Transverse colon (tissue), 4 donors: ENCODE results near the gene HIRIP3. TPM values are rescaled to one million over a fixed set of nuclear protein-coding genes. Genes with fewer than 3 reads are reported as not detected.

Experiments used
- DNase-seq: peaks from one replicate; pipeline ENCODE4 v3.0.0-alpha.2; 2019
- H3K27ac ChIP-seq, 4 donors: fragments of 200-600 bp; sonication (generic); 2 replicates each; pipeline ENCODE4 v1.5.1; 2016 to 2018; ENCODE audit warnings: inconsistent platforms in 4 of 4
- H3K27me3 ChIP-seq: fragments of 200-600 bp; sonication (generic); 2 replicates; pipeline ENCODE4 v1.5.1; 2017; ENCODE audit warnings: inconsistent platforms
- H3K36me3 ChIP-seq, 4 donors: fragments of 200-600 bp; sonication (generic); 2 replicates each; pipeline ENCODE4 v1.5.1; 2017 to 2019; ENCODE audit warnings: inconsistent platforms in 4 of 4
- H3K4me1 ChIP-seq, 4 donors: fragments of 200-600 bp; sonication (generic); 2 replicates each; pipeline ENCODE4 v1.5.1; 2017 to 2020; ENCODE audit warnings: inconsistent platforms in 4 of 4
- H3K4me3 ChIP-seq, 4 donors: fragments of 200-600 bp; sonication (generic); 1 replicate in 1 of 4; 2 replicates in 3 of 4; pipeline versions ENCODE4 v1.5.1 to v1.6.1; 2017 to 2019; ENCODE audit warnings: inconsistent platforms in 4 of 4
- H3K9me3 ChIP-seq, 2 donors: fragments of 200-600 bp; sonication (generic); 2 replicates each; pipeline ENCODE4 v1.5.1; 2017 to 2019; ENCODE audit warnings: inconsistent platforms in 2 of 2
- EP300 ChIP-seq: sonication (generic); formaldehyde crosslinking; IDR thresholded peaks from one replicate; pipeline ENCODE4 v1.6.1; 2017; ENCODE audit warnings: antibody characterized with exemption, low read depth
- POLR2A ChIP-seq: fragments of 450-650 bp; IDR thresholded peaks from one replicate; pipeline ENCODE4 v1.6.1; 2016; ENCODE audit warnings: antibody characterized with exemption, mild to moderate bottlenecking, moderate library complexity
- POLR2AphosphoS5 ChIP-seq, 3 donors: sonication (generic); formaldehyde crosslinking; IDR thresholded peaks; one replicate each; pipeline ENCODE4 v1.6.1; 2016; ENCODE audit warnings: antibody characterized with exemption in 3 of 3
- WGBS, 2 donors: methylation state at CpG; one replicate each; pipeline ENCODE4 v1.1.5; 2018; ENCODE audit warnings: low coverage in 1 of 2; 5-methylcytosine and 5-hydroxymethylcytosine counted together
- in situ Hi-C, 4 donors: fragments of 200-750 bp; cut with MboI; loops; one replicate each; pipeline versions ENCODE4 v1.15.0 to v1.15.1; 2017; ENCODE audit warnings: low sequenced_read_pairs in 3 of 4, low pct_ligation_motif_present in 1 of 4, low pct_unique_long_range_greater_than_20kb in 1 of 4
- intact Hi-C: fragments of 100-400 bp; cut with DNase I; formaldehyde crosslinking; loops from one replicate; pipeline ENCODE4 v1.15.1; 2023; ENCODE audit warnings: low total_unique reads
- total RNA-seq, 4 donors: library from RNA; depleted of rRNA; stranded (reverse); fragments of >200 nt; gene quantifications; one replicate each; pipeline ENCODE4 v1.1.0, GENCODE V29; 2016
- TF ChIP-seq, protein P1 (sequence below), 5 experiments: fragments of 200-600 bp in 3 of 5; fragments of 450-650 bp in 2 of 5; sonication (generic) in 3 of 5; IDR thresholded peaks; 1 replicate in 2 of 5; 2 replicates in 3 of 5; pipeline ENCODE4 v1.5.1; 2016 to 2017; ENCODE audit warnings: antibody characterized with exemption in 5 of 5, inconsistent platforms in 3 of 5, mild to moderate bottlenecking in 2 of 5, moderate library complexity in 1 of 5

Gene HIRIP3
- total RNA-seq, 4 donors from 2014 or later = 1.8 to 11.7 (median 8.8) TPM

DNA sequence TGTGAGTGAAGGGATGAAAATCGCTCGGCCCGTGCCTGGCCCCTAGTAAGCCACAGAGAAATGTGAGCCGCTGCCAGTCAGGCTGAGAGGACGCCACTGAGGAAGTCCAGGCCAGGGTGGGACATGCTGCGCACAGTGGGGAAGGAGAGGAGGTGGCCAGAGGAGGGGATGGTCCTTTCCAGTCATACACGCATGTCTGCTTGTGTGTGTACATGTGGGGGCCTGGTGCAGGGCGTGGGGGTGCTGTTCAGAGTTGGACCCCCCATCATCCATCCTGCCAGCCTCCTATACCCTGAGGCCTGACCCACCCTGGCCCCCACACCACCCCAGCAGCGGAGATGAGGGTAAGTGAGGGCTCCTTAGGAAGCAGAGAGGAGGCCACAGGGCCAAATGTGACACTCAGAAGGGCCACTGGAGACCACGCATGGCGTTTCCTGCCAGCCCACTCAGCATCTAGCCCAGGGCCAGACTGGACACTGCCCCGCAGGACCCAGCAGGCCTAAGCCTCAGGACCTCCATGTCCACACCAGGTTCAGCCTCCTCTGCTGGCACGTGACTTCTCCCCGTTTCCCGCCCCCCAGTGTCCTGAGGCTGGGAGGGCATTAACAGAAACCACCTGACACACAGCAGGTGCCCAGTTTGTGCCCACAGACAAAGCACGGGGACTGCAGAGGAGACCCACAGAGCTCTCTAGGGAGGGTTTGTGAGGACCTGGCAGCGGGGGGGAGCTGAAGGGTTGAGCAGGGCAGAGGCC, 8.4 kb upstream of the HIRIP3 start:
- no peak for DNase-seq
- intact Hi-C loops = no loop called here
- H3K4me3 ChIP-seq = no peak overlapping the region
- TF ChIP-seq, protein P1, sequence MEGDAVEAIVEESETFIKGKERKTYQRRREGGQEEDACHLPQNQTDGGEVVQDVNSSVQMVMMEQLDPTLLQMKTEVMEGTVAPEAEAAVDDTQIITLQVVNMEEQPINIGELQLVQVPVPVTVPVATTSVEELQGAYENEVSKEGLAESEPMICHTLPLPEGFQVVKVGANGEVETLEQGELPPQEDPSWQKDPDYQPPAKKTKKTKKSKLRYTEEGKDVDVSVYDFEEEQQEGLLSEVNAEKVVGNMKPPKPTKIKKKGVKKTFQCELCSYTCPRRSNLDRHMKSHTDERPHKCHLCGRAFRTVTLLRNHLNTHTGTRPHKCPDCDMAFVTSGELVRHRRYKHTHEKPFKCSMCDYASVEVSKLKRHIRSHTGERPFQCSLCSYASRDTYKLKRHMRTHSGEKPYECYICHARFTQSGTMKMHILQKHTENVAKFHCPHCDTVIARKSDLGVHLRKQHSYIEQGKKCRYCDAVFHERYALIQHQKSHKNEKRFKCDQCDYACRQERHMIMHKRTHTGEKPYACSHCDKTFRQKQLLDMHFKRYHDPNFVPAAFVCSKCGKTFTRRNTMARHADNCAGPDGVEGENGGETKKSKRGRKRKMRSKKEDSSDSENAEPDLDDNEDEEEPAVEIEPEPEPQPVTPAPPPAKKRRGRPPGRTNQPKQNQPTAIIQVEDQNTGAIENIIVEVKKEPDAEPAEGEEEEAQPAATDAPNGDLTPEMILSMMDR (IDR thresholded peaks at IDR 0.05) = no peak
- TF ChIP-seq POLR2AphosphoS5 (IDR thresholded peaks at IDR 0.05) = no peak
- TF ChIP-seq EP300 = no peak
- no peak for TF ChIP-seq POLR2A
- no peaks in the 10 kb centered on the region for H3K36me3 ChIP-seq
- peaks cover 0 to 8% (median 7%) of the 10 kb centered on the region in 4 donors for H3K4me1 ChIP-seq
- in situ Hi-C loops = loop anchor here in 2 of 4 donors (25.0 kb wide), 2 partner anchors 142 to 317 kb away; partner anchors contain the start of genes CDIPT (in 2 of the 2) and QPRT (in 1 of the 2)
- no peak overlapping the region for H3K27ac ChIP-seq
- H3K27me3 ChIP-seq = peaks cover 3% of the 10 kb centered on the region
- 81% methylated on average over 17 of the region's 17 CpGs; no CpG with 5 or more reads in 1 of the 2 donors for WGBS, 2 donors
- no peaks in the 10 kb centered on the region for H3K9me3 ChIP-seq

DNA sequence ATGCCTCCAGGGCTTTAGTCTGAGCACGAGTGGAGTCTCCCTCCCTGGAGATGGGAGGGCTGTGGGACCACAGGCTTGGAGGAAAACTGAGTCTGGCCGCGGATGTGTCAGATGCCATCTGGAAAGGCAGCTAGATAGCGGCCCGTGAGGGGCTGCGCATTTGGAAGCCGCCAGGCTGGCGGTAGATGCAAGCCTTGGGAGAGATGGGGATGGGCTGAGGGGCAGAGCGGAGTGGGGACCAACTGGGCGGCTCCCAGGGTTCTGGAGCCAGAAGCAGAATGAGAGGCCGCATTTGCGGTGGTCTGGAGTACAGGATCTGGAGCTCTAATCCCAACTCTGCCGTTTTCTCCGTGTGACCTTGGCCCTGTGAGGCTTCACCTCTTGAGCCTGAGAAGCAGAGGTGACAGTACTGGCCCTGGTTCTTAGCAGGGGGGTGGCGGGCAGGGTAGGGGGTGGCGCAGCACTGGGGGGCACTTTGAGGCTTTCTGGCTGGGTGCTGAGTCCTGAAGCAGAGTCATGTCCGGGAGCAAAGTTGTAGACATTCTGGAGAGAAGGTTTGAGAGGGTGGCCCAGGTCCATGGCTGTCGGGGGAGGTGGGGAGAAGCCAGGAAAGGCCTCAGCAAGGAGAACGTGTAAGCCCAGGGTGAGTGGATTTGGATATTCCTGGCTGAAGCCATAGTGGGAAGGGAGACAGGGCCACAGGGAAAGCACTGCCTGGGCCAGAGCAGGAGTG, 7.4 kb upstream of the HIRIP3 start:
- Histone ChIP-seq H3K4me1 (peaks cover 0 to 8% (median 7%) of the 10 kb centered on the region in 4 donors), H3K27ac (no peak overlapping the region), H3K9me3 (no peaks in the 10 kb centered on the region), H3K4me3 (no peak overlapping the region), H3K27me3 (no peaks in the 10 kb centered on the region), H3K36me3 (no peaks in the 10 kb centered on the region)
- TF ChIP-seq, protein P1 (IDR thresholded peaks at IDR 0.05) = no peak
- TF ChIP-seq POLR2AphosphoS5 (IDR thresholded peaks at IDR 0.05) (no peak), EP300 (no peak), POLR2A (no peak)
- intact Hi-C loops (no loop called here), in situ Hi-C loops (loop anchor here in 2 of 4 donors (25.0 kb wide), 2 partner anchors 140 to 315 kb away; partner anchors contain the start of genes CDIPT (in 2 of the 2) and QPRT (in 1 of the 2))
- 17 to 82% methylated on average over 1 to 19 of the region's 19 CpGs for WGBS, 2 donors
- no peak for DNase-seq

DNA sequence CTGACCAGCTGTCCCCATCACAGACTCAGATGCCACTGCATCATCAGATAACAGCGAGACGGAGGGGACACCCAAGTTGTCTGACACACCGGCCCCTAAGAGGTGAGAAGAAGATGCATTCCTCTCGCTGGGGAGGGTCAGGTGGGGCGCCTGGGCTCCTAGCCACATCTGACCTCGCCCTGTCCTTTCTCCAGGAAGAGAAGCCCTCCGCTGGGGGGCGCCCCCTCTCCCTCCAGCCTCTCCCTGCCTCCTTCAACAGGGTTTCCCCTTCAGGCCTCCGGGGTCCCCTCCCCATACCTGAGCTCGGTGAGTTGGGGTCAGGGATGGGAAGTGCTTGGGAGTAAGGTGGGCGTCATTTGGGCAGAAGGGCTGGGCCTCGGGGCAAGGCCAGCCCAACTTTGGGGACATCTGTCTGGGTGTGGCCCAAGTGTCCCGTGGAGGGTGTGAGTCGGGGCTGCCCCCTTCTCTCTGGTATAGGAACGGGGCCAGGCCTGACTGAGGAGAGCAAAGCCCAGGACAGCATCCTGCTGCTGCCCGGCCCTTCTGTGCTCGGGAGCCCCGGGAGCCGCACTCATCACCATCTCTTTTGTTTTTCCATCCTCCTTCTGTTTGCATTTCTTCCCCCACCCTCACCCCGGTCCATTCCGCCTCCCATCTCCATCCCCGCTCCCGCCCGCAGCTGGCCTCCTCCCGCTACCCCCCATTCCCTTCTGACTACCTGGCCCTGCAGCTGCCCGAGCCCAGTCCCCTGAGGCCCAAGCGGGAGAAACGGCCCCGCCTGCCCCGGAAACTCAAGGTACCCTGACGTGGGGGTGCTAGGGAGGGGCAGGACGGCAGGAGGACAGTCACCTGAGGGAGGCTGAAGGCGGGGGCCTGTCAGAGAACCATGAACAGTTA, 5.6 kb upstream of the HIRIP3 start:
- Histone ChIP-seq H3K9me3 (no peaks in the 10 kb centered on the region), H3K4me1 (peaks cover 4 to 18% (median 15%) of the 10 kb centered on the region in 4 donors), H3K27me3 (no peaks in the 10 kb centered on the region), H3K4me3 (no peak overlapping the region), H3K36me3 (no peaks in the 10 kb centered on the region), H3K27ac (no peak overlapping the region)
- intact Hi-C loops = no loop called here
- no peak for TF ChIP-seq EP300
- in situ Hi-C loops = loop anchor here in 2 of 4 donors (25.0 kb wide), 2 partner anchors 139 to 314 kb away; partner anchors contain the start of genes CDIPT (in 2 of the 2) and QPRT (in 1 of the 2)
- WGBS, 2 donors = 80 to 97% methylated on average over 16 to 33 of the region's 33 CpGs
- no peak for DNase-seq

DNA sequence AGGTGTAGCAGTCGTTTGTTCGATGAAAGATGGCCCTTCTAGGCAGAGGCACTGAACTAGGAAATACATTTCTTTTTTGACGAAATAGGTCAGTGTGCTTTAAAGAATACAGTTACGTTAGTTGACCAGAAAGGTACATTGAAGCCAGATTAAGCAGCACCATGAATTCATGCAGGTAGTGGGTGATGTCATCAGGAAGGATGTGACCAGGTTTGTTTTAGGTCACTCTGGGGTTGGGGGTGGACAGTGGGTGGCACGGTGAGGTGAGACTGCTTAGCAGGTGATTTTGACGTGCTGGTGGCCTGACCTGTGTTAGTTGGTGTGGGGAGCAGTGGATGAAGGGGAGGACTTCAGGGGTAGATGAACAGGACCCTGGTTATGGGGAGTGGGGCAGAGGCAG, 4.2 kb upstream of the HIRIP3 start:
- H3K4me3 ChIP-seq = no peak overlapping the region
- H3K9me3 ChIP-seq = no peaks in the 10 kb centered on the region
- H3K36me3 ChIP-seq = no peaks in the 10 kb centered on the region
- in situ Hi-C loops = loop anchor here in 2 of 4 donors (25.0 kb wide), 2 partner anchors 137 to 312 kb away; partner anchors contain the start of genes CDIPT (in 2 of the 2) and QPRT (in 1 of the 2)
- intact Hi-C loops = no loop called here
- H3K4me1 ChIP-seq = peaks cover 8 to 16% (median 14%) of the 10 kb centered on the region in 4 donors
- no peak overlapping the region for H3K27ac ChIP-seq
- DNase-seq = no peak
- TF ChIP-seq, protein P1 (IDR thresholded peaks at IDR 0.05) = no peak
- TF ChIP-seq POLR2AphosphoS5 (IDR thresholded peaks at IDR 0.05) = no peak
- no peak for TF ChIP-seq POLR2A
- no peak for TF ChIP-seq EP300
- no peaks in the 10 kb centered on the region for H3K27me3 ChIP-seq
- WGBS, 2 donors = 83 to 90% methylated on average over 6 of the region's 6 CpGs
